HepG2 (cell line): ENCODE measurements around the gene TMEM221. TPM values are rescaled to one million over a fixed set of nuclear protein-coding genes. Genes with fewer than 3 reads are reported as not detected.
A peak's percentile ranks its signal among the peaks of the same experiment; 100 is the strongest.

Experiments
- BRD4 ChIP-seq: sonication (generic); formaldehyde crosslinking; IDR thresholded peaks from 2 replicates; pipeline ENCODE4 v1.4.0; 2020; ENCODE audit warnings: missing genetic modification reagents
- DMTF1 ChIP-seq: sonication (generic); formaldehyde crosslinking; IDR thresholded peaks from 2 replicates; pipeline ENCODE4 v1.4.0; 2020; ENCODE audit warnings: mild to moderate bottlenecking, missing genetic modification reagents
- FOXA1 ChIP-seq, 2 experiments: fragments of 450-650 bp in 1 of 2; sonication (generic) in 1 of 2; formaldehyde crosslinking in 1 of 2; IDR thresholded peaks; 2 replicates each; pipeline versions ENCODE4 v1.4.0 to v1.6.1; 2016 to 2020; ENCODE audit warnings: missing genetic modification reagents in 1 of 2
- MAFK ChIP-seq, 2 experiments: IDR thresholded peaks in 1 of 2; conservative IDR thresholded peaks in 1 of 2; 2 replicates each; pipeline ENCODE4 v1.6.1; 2011; ENCODE audit warnings: improper control_type of control experiment in 2 of 2, low read length in 2 of 2
- MED8 ChIP-seq: sonication (generic); formaldehyde crosslinking; IDR thresholded peaks from 2 replicates; pipeline ENCODE4 v1.8.1; 2023; ENCODE audit warnings: mild to moderate bottlenecking, missing genetic modification reagents; ENCODE audit not compliant: insufficient replicate concordance
- MXD3 ChIP-seq: IDR thresholded peaks from 2 replicates; pipeline ENCODE4 v1.6.1; 2016; ENCODE audit warnings: mild to moderate bottlenecking, missing biosample characterization, missing genetic modification reagents
- RXRA ChIP-seq: sonication (generic); formaldehyde crosslinking; IDR thresholded peaks from 2 replicates; pipeline ENCODE4 v1.5.1; 2020; ENCODE audit warnings: missing genetic modification reagents
- SAFB2 ChIP-seq: sonication (generic); formaldehyde crosslinking; IDR thresholded peaks from 2 replicates; pipeline ENCODE4 v1.5.1; 2020; ENCODE audit warnings: missing genetic modification reagents, low read depth, mild to moderate bottlenecking, borderline replicate concordance
- STAT6 ChIP-seq: sonication (generic); formaldehyde crosslinking; IDR thresholded peaks from 2 replicates; pipeline ENCODE4 v1.4.0; 2020; ENCODE audit warnings: missing genetic modification reagents, mild to moderate bottlenecking, borderline replicate concordance
- ZHX1 ChIP-seq: sonication (generic); formaldehyde crosslinking; IDR thresholded peaks from 2 replicates; pipeline ENCODE4 v1.8.1; 2022; ENCODE audit warnings: low read depth, mild to moderate bottlenecking, missing genetic modification reagents
- ZNF232 ChIP-seq: sonication (generic); formaldehyde crosslinking; IDR thresholded peaks from 2 replicates; pipeline ENCODE4 v1.4.0; 2020; ENCODE audit warnings: missing genetic modification reagents, borderline replicate concordance
- ZNF350 ChIP-seq: sonication (generic); formaldehyde crosslinking; IDR thresholded peaks from 2 replicates; pipeline ENCODE4 v1.4.0; 2020; ENCODE audit warnings: mild to moderate bottlenecking, low read depth, missing genetic modification reagents, borderline replicate concordance
- ZNF563 ChIP-seq: sonication (generic); formaldehyde crosslinking; IDR thresholded peaks from 2 replicates; pipeline ENCODE4 v1.8.0; 2022; ENCODE audit warnings: mild to moderate bottlenecking, moderate library complexity, missing genetic modification reagents
- ZNF883 ChIP-seq: sonication (generic); formaldehyde crosslinking; IDR thresholded peaks from 2 replicates; pipeline ENCODE4 v1.5.1; 2020; ENCODE audit warnings: mild to moderate bottlenecking, missing genetic modification reagents; ENCODE audit errors: not compliant biosample characterization
- ZSCAN5A ChIP-seq: sonication (generic); formaldehyde crosslinking; IDR thresholded peaks from 2 replicates; pipeline ENCODE4 v1.8.0; 2022; ENCODE audit warnings: mild to moderate bottlenecking, missing genetic modification reagents, borderline replicate concordance
- polyA plus RNA-seq, 8 experiments: library from polyadenylated mRNA; depleted of rRNA in 3 of 8; stranded (reverse) in 7 of 8; unstranded in 1 of 8; fragments of >200 nt; fragmentation: Illumina TruSeq in 4 of 8; extraction: Trizol in 4 of 8; gene quantifications; 2 replicates each; pipeline versions ENCODE4 v1.2.1 to v1.2.3, GENCODE V29; 2011 to 2016; ENCODE audit warnings: low read depth in 4 of 8, missing spikeins in 1 of 8, mixed read lengths in 1 of 8; ENCODE audit not compliant: insufficient read depth in 1 of 8
- total RNA-seq, 5 experiments: library from RNA; depleted of rRNA; stranded (reverse); fragments of >200 nt; fragmentation: Illumina TruSeq; extraction: Trizol; gene quantifications; 2 replicates each; pipeline ENCODE4 v1.2.3, GENCODE V29; 2016; ENCODE audit warnings: low read depth in 1 of 5

The TMEM221 gene
- total and polyA plus RNA-seq, 2 of the 13 experiments (the other 11 are each of a cell fraction or from before 2014, with no cell fraction given): 0.33 to 0.77 TPM

GRCh38 chr19:17390665-17391370 lies 57.6 kb downstream of the TMEM221 start (continued):
- TF ChIP-seq MAFK (conservative IDR thresholded peaks at IDR 0.05 in 1 of 2, IDR thresholded peaks at IDR 0.05 in 1 of 2; ENCODE audit: low read length in 2 of 2) (no peak), FOXA1 (IDR thresholded peaks at IDR 0.05) (no peak), FOXA1 (CRISPR knock-in tag; IDR thresholded peaks at IDR 0.05) (no peak; the same call in 1 of the 2 replicates), MXD3 (peak; percentile 30; the same call in 1 of the 2 replicates), ZHX1 (CRISPR knock-in tag) (0 out of 2 replicates have a peak, but pooled peaks have one; percentile 26), DMTF1 (CRISPR knock-in tag) (no peak), ZNF232 (no peak), RXRA (0 out of 2 replicates have a peak, but pooled peaks have one; percentile 12), MED8 (CRISPR knock-in tag) (no peak), BRD4 (CRISPR knock-in tag) (no peak), ZSCAN5A (CRISPR knock-in tag) (no peak), ZNF350 (no peak), ZNF883 (CRISPR knock-in tag) (peak; percentile 32), SAFB2 (CRISPR knock-in tag) (peak; percentile 86; the same call in 1 of the 2 replicates), STAT6 (CRISPR knock-in tag) (no peak), ZNF563 (CRISPR knock-in tag) (no peak)
